Colonic mucosa (tissue), 4 donors: ENCODE data around the gene IFNG-AS1. TPM values are rescaled to one million over a fixed set of nuclear protein-coding genes. Genes with fewer than 3 reads are reported as not detected.

Source experiments
- DNase-seq: peaks from one replicate; pipeline ENCODE4 v3.0.0-alpha.2; 2020
- H3K27ac ChIP-seq: fragments of 200-600 bp; one replicate; pipeline ENCODE4 v1.8.0; 2021
- H3K27me3 ChIP-seq: fragments of 200-600 bp; one replicate; pipeline ENCODE4 v1.8.0; 2021
- H3K36me3 ChIP-seq: fragments of 200-600 bp; one replicate; pipeline ENCODE4 v1.8.0; 2021
- H3K4me1 ChIP-seq: fragments of 200-600 bp; one replicate; pipeline ENCODE4 v1.8.0; 2021; ENCODE audit warnings: mild to moderate bottlenecking
- H3K4me3 ChIP-seq: fragments of 200-600 bp; one replicate; pipeline ENCODE4 v1.8.0; 2021
- H3K9ac ChIP-seq, 2 donors: one replicate each; pipeline ENCODE4 v1.7.0; 2013; ENCODE audit warnings: control low read depth in 2 of 2, low read depth in 2 of 2, low read length in 2 of 2
- H3K9me3 ChIP-seq: fragments of 200-600 bp; one replicate; pipeline ENCODE4 v1.8.0; 2021
- CTCF ChIP-seq: fragments of 200-600 bp; IDR thresholded peaks from one replicate; pipeline ENCODE4 v1.8.0; 2022; ENCODE audit warnings: antibody characterized with exemption, mild to moderate bottlenecking
- intact Hi-C: fragments of 100-400 bp; cut with DNase I; formaldehyde crosslinking; loops from one replicate; pipeline ENCODE4 v1.14.1; 2022
- total RNA-seq, 2 donors: library from RNA; stranded (reverse); fragmentation: NEBNext Ultra II Directional in 1 of 2; extraction: Animal tissue kit (Norgen Biotek cat#: 25700) in 1 of 2; gene quantifications; one replicate each; pipeline ENCODE4 v1.2.1, GENCODE V29; 2021
- donor health status: healthy.
- donor health status: DM: no; HTN: no; CAD: no.
- donor health status: DM: no; HTN: no; CAD: no.

Gene IFNG-AS1
- total RNA-seq, 2 donors from 2014 or later: not detected

DNA sequence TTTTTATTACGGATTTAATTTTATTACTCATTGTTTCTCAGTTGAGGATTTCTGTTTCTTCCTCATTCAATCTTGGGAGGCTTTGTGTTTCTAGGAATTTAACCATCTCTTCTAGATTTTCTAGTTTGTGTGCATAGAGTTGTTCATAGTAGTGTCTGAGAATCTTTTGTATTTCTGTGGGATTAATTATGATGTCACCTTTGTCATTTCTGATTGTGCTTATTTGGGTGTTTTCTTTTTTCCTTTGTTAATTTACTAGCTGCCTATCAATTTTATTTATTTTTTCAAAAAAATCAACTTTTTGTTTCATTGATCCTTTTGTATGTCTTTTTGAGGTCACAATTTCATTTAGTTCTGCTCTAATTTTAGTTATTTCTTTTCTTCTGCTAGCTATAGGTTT lies 75.9 kb downstream of the IFNG-AS1 start:
- intact Hi-C loops: no loop called here
- Histone ChIP-seq H3K4me1 (no peaks in the 10 kb centered on the region), H3K9ac (no peak overlapping the region), H3K4me3 (no peak overlapping the region), H3K27me3 (no peaks in the 10 kb centered on the region), H3K9me3 (no peaks in the 10 kb centered on the region), H3K27ac (no peak overlapping the region), H3K36me3 (no peaks in the 10 kb centered on the region)
- no peak for DNase-seq
- no peak for TF ChIP-seq CTCF

DNA sequence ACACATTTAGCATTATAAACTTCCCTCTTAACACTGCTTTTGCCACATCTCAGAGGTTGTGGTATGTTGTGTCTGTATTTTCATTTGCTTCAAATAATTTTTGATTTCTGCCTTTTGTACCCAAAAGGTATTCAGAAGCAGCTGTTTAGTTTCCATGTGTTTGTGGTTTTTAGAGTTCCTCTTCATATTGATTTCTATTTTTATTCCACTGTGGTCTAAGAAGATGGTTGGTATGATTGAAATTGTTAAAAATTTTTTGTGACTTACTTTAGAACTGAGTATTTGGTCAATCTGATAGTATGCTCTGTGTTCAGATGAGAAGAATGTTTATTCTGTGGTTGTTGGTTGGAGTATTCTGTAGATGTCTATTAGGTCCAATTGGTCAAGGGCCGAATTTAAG lies 76.4 kb downstream of the IFNG-AS1 start:
- TF ChIP-seq CTCF: no peak
- H3K4me3 ChIP-seq: no peak overlapping the region
- H3K4me1 ChIP-seq: no peaks in the 10 kb centered on the region
- intact Hi-C loops: no loop called here
- no peaks in the 10 kb centered on the region for H3K27me3 ChIP-seq
- DNase-seq: no peak
- no peak overlapping the region for H3K9ac ChIP-seq
- H3K9me3 ChIP-seq: no peaks in the 10 kb centered on the region
- no peak overlapping the region for H3K27ac ChIP-seq
- H3K36me3 ChIP-seq: no peaks in the 10 kb centered on the region

DNA sequence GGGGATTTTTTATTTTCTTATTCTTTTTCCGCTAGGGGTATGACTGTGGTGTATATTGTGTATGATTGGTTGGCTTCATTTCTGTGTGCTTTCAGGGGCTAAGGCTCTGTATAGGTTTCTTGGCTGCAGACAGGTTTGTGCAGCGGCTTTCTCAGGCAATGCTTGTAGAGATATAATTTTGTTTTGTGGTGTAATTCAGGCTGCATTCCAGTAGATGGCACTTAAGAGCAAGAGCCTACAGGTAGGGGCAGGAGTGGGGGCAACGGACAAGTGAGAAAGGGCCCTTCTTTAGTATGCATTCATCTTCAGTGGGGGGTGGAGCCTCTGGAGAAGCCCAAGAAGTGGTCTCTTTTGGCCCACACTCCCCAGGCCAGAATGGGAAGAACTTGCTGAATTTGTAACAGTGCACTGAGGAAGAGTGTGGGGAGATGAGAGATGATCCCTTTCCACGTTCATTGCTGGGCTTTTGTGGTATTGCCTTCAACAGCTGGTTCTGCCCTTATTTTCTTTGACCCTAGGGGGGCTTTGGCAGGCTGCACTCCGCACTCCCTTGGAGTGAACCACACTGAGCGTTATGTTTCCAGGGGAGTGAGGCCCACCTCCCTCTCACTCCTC lies 78.6 kb downstream of the IFNG-AS1 start:
- DNase-seq: no peak
- H3K36me3 ChIP-seq: no peaks in the 10 kb centered on the region
- no peak overlapping the region for H3K4me3 ChIP-seq
- no peaks in the 10 kb centered on the region for H3K27me3 ChIP-seq
- no peak overlapping the region for H3K9ac ChIP-seq
- no peak overlapping the region for H3K27ac ChIP-seq
- no peaks in the 10 kb centered on the region for H3K4me1 ChIP-seq
- intact Hi-C loops: no loop called here
- TF ChIP-seq CTCF: no peak
- H3K9me3 ChIP-seq: no peaks in the 10 kb centered on the region

DNA sequence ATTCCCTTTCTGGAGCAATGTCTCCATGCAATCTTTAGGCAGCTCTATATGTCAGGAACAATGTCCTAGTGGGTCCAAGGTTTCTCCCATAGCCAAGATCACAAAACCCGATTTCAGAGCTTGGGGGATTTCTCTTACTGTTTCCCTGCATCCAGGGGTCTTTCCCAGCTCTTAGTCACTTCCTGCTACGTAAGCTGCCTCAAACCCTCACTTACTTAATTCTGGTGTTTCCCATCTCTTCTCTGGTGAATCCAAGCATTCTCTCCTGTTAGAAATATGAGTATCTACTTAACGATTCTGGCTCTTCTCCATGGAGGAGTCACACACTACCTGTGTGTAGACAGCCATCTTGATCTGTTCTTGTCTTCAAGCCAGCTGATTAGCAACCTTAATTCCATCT lies 80.0 kb downstream of the IFNG-AS1 start:
- Histone ChIP-seq H3K9me3 (no peaks in the 10 kb centered on the region), H3K27me3 (no peaks in the 10 kb centered on the region), H3K9ac (no peak overlapping the region), H3K4me1 (no peaks in the 10 kb centered on the region), H3K36me3 (no peaks in the 10 kb centered on the region), H3K27ac (no peak overlapping the region), H3K4me3 (no peak overlapping the region)
- TF ChIP-seq CTCF: no peak
- intact Hi-C loops: no loop called here
- DNase-seq: no peak

Other genes starting within 250 kb of the IFNG-AS1 start
- 1 to 10 TPM in 1 of 2 donors, not detected in 1; 1.1 TPM for gene IFNG, start 170.3 kb downstream of the IFNG-AS1 start, total RNA-seq
- not detected for gene IL26, start 236.4 kb downstream of the IFNG-AS1 start, total RNA-seq